Measurements from ENCODE around the gene RPL5.

RPL5 gene

DNA sequence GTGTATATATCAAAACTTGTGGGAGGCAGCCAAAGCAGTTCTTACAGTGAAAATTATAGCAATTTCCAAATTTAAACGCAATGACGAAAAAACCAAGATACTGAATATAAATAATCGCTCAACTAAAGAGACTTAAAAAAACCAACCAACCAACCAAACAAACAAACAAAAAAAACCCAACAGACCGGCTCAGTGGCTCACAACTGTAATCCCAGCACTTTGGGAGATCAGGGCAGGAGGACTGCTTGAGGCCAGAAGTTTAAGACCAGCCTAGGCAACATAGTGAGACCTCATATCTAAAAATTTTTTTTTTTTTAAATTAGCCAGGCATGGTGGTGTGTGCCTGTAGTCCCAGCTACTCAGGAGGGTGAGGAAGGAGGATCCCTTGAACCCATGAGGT lies 23.4 kb downstream of the RPL5 start:
- DNase-seq (ENCODE audit: low read depth, low spot score), result no peak

DNA sequence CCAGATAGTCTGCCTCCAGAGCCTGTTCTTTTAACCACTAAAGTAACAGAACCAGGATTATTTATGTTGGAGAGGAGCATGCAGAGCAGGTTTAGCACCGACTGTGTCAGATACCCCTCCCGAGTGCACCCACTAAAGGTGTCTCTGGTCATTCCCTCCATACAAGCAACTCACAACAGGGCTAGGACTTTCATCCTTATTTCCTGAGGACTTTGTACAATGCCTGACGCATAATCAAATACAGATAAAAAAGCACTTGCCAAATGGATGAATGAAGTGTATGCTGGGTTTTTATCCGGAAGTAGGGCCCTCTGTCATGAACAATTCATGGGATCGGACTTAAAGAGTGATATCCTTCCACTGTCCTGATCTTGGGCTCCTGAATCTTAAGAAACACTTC lies 26.0 kb downstream of the RPL5 start:
- no peak for DNase-seq (ENCODE audit: low read depth, low spot score)

DNA sequence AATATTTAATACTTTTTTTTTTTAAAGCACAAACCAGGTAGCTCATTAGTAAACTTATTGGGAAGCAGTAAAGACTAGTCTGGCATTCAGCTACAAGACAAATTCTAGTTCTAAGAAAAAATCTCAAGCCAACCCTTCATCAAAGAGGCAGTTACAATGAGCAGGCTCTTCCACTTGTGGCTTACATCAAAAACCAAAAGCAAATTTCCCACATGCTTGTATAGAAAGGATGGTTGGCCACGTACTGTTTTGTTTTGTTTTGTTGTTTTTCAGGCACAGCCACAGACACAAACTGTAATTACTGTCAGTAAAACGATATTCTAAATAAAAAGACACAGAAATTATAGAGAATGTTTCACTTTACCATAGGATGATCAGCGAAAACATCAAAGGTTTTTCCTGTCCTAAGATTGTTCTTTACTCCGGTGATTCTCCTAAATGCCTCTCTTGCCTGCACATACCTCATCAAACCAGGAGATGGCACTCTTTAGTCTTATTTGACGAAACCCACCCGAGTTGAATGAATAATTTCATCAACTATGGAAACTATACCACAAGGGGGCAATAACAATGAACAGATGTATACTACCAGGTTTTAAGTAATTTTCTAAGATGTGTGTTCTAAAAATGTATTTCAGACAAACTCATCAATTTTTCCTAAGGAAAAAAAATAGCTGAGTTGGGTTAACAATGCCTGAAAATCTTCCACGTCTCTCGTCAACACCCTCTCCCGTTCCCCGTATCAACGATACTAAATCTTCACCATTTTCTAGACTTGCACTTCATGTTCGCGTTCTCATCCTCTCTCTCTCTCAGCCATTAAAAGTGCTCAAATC lies 26.9 kb downstream of the RPL5 start:
- peak; percentile 21 for DNase-seq (ENCODE audit: low read depth, low spot score)

DNA sequence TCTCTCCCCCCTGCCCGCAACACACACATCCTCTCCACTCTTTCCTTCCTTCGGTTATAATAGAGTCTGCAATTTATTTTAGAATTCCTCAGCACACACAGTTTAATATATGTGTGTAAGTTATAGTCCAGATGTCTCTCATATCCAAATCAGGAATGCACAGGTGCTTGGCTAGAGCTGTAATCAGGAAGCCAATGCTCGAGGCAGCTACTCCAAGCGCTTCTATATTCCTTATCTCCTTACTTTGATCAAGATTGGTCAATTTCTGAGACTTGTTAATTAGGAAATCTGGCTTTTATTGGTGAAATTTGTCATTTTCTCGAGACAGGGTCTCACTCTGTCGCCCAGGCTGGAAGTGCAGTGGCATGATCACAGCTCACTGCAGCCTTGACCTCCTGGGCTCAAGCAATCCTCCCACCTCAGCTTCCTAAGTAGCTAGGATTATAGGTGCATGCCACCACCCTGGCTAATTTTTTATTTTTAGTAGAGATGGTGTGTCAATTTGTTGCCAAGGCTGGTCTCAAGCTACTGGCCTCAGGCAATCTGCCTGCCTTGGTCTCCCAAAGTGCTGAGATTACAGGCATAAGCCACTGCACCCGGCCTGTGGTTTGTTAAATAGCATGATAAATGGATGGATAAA lies 27.7 kb downstream of the RPL5 start:
- no peak for DNase-seq (ENCODE audit: low read depth, low spot score)

DNA sequence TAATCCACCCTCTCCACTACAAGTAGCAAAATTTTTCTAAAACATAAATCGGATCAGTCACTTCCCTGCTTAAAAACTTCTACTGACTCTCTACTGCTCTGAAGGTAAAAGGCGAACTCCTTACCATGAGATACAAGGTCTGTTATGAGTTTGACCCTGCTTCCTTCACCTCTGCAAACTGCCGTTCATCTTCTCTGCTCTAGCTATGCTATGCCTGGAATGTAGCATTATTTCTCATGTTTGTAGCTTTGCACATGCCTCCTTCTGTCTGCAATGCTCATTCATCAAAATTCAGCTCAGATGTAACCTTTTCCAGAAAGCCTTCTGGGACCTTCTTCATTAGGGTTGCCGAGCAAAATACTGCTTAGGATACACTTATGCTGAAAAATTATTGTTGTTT lies 30.8 kb downstream of the RPL5 start:
- no peak for DNase-seq (ENCODE audit: low read depth, low spot score)

DNA sequence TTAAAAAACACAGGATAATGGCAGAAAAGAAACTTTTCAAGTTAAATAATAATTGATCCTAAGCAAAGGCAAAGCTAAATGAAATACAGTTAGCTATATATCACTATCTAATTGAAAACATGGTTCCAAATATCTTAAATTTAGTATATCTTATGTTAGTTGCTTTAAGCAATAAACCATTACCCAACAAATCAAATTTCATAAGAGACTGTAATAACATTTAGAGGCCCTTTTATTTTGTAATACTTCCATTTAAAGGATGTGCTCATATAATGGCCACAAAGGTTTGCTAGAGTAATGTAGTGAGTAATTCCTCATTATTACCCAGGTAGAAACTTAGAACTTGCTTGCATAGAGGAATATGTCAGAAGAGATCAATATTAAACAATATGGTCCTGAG lies 32.3 kb downstream of the RPL5 start:
- no peak for DNase-seq (ENCODE audit: low read depth, low spot score)

DNA sequence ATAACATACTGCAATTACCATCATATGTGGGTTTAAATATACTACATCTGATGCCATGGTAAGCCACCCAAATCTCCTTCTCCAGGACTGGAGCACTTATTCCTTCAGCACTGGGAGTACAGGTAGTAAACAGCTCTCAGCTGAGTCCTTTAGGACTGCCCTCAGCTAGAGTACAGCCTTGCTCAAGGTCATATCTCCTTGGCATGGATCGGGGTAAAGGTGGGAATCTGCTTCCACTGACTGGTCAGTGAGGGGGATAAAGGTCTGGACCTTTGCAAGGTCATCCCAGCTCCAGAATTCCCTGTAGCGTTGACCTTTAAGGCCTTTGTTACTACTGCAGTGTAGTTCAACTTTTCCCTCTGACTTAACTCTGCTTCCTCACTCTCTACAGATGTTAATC lies 38.8 kb downstream of the RPL5 start:
- no peak for DNase-seq (ENCODE audit: low read depth, low spot score)

DNA sequence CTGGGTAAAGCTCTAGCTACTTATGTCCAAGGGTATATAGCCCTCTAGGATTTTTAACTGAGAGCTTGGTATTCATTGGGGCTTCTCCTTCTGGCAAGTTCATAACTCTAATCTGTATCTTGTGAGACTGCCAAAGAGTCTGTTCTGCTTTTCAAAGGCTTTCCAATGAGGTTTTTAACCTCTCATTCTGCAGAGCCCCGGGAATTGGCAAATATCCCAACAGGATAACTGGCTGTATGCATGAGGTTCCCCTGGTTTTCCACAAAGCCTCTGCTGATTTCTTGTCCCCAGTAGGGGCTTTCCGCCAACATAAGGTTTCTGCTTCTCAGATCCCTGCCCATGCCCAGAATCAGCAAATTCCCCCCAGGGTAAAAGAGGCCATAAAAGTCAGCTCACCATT lies 40.9 kb downstream of the RPL5 start:
- no peak for DNase-seq (ENCODE audit: low read depth, low spot score)

DNA sequence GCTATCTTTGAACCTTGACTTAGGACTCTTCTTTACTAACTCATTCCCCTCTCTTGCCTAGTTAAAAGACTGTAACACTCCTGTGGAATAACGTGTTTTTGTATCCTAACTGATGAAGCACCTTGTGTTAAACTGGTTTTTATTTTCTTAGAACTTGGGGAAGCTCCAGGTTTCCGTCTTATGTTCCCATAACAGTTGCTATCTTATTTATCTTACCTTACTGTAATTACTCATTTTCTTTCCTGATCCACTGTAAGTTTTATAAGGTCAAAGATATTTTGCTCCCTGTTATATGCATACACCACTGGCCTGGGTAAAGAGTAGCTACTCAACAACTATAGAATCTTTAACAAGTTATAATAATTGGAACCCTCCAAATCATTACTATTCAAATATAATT lies 43.1 kb downstream of the RPL5 start:
- DNase-seq (ENCODE audit: low read depth, low spot score), result no peak

DNA sequence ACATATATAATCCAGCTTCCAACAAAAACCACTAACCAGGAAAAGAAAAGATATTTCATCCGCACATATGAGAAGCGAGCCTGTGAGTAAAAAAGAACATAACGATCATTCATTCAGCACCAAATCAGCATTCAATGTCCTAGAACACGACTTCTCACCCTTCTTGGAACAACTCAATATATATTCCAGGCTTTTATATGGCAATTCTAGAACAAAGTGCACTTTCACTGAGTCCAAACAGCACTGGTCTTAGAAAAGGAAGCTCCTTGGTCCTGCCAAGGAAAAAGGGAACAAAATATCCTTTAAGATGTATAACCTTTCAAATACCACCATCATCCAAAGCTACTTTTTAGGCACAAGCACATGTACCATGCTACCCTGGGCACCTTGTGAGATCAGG lies 44.5 kb downstream of the RPL5 start:
- no peak for DNase-seq (ENCODE audit: low read depth, low spot score)

DNA sequence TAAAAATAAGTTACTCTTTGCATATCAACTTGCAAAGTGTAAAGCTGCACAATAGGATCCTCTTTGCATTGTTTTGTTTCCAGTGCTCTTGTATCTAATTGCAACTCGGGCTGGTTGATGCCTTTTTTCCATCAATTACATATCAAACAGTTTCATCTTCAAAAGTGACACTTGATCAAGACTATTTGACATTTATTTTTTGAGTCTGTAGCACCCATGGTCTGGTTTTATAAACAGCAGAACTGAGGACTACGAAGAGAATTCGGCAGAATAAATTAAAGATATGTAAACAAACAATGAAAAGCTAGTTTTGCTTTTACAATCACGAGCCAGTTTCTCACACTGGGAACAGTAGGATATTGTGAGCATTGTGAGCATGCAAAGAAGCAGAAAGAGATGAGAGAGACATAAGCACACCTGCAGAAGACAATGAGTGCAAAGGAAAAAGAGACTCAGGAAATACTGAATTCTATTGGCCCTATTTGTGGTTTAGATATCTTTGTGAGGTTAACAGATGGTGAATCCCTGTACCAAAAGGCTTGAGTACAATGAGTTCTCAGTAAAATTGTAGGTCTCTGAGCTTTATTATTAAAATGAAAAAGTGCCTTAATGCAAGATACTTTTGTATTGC lies 45.4 kb downstream of the RPL5 start:
- DNase-seq (ENCODE audit: low read depth, low spot score), result no peak

DNA sequence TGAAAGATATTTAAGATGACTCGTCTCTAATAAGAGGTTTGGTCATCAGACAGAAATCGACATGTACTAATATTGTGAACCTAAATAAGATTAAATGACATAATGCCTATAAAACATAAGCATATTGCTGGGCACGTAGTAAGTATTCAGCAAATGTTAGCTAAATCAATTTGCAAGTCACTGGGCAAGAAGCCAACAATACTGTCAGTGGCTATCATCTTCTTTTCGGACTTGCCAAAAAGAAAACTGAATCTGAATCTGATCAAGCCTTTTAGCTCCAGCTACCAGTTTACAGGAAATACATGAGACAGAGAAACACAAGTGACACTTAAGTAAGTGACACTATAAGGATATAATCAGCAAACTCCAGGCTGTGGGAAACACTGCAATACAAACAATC lies 46.0 kb downstream of the RPL5 start:
- DNase-seq (ENCODE audit: low read depth, low spot score), result no peak

DNA sequence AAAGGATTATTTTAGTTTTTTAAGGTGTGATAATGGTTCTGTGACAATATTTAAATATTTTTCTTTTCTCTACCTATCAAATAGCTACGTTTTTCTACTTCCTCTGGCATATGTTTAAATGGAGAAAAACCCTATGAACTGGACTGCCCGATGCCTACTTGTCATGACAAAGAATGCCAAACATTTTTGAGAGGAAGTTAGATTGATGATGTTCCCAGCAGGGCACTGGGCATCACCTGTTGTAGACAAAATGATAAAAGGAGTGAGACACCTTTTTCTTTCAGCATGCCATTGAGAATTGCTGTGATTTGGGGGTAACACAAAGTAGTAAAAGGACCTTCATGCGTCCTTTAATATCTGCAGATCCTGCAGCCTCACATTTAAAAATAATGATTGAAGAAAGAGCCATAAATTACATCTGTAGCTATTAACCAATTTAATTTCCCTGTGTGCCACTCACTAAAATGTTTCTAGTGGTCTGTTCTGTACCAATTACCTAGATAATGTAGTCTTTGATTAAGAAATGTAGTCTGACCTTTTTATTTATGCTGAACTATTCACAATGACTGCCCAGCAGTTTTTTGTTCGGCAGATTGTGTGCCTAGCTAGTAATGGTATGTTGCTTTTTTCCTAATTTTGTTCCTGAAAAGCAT lies 47.6 kb downstream of the RPL5 start:
- no peak for DNase-seq (ENCODE audit: low read depth, low spot score)

DNA sequence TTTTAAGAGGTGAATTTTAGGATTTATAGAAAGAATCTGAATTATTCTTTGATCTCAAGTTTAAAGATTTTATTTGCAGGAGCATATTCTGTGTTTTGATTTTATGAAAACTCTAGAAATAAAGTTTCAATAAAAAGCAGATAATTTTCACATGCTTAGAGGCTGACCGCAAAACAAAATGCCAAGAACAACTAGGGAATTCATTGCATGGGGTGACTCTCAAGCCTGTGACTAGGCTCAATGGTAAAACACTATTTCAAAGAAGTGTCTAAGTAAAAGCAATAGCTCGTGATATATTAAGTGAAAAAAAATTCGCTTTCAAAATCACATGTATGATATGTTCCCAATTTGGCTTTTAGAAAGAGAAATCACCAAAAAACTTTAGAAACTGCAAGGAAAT lies 49.6 kb downstream of the RPL5 start:
- no peak for DNase-seq (ENCODE audit: low read depth, low spot score)

DNA sequence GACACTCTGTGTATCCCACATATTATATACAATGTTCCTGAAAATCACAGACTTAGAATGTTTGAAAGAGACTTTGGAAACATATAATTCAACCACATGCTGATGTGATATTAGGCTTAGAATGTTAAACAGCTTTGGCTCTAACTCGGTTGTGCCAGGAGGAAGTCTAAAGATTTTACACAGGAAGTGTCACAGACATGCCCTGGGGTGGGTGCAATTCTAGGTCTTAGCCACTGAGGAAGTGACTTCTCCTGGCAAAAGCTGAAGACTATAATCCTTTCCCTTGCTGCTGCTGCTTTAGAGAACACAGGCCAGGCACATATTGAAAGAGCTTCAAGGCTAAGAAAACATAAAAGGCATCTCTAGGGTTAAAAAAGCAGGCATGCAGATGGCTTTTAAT lies 51.0 kb downstream of the RPL5 start:
- no peak for DNase-seq (ENCODE audit: low read depth, low spot score)

DNA sequence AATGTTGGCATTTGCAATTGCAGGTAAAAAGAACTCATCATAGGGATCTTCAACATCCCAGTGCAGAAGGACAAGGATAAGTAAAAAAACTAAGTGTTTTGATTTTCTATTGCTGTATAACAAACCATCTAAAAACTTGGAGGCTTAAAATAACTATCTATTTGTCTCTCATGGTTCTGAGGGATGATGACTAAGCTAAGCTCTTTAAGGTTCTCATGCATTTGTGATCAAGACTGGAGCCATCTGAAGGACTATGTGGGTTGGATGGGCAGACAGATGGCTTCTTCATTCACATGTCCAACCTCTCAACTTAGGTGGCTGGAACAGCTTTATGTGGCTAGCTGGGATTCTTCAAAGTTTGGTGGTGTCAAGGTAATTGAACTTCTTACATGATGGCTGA lies 51.5 kb downstream of the RPL5 start:
- DNase-seq (ENCODE audit: low read depth, low spot score), result no peak

DNA sequence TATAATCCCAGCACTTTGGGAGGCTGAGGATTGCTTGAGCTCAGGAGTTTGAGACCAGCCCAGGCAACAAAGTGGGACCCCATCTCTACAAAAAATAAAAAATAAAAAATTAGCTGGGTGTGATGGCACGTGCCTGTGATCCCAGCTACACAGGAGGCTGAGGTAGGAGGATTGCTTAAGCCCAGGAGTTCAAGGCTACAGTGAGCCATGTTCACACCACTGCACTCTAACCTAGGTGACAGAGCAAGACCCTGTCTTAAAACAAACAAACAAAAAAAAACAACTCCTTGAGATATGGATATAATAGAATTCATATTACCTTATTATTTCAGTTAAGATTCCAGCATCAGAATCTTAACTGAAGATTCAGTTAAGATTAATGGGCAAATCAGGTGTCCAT lies 52.4 kb downstream of the RPL5 start:
- no peak for DNase-seq (ENCODE audit: low read depth, low spot score)

DNA sequence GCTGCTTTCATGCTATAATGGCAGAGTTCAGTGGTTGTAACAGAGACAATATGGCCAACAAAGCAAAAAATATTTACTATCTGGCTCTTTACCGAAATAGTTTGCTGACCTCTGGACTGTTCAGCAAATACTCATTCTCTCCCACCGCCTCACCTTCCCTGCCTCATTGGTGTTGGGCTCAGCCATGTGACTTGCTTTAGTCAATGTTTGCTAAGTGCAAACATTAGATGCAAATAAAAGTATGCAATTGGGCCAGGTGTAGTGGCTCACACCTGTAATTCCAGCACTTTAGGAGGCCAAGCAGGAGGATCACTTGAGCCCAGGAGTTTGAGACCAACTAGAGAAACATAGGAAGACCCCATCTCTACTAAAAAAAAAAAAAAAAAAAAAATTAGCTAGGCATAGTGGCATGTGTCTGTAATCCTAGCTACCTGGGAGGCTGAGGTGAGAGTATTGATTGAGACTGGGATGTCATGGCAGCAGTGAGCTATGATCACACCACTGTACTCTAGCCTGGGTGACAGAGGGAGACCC lies 55.1 kb downstream of the RPL5 start:
- no peak for DNase-seq (ENCODE audit: low read depth, low spot score)

DNA sequence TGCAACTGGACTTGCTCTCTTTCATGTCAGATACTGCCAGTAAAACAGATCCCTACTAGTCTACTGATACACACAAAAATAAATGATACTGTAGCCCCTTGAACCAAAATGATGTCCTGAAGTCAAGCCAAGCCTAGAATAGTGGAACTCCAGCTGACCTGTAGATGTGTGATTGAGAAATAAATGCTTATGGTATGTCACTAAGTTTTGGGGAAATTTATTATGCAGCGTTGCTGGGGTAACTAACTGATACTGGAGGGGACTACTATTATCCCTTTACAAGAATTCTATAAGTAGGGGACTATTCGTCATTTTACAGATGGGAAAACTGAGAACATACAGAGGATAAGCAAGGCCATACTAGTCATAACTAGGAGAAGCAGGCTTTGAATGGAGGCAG lies 55.6 kb downstream of the RPL5 start:
- DNase-seq (ENCODE audit: low read depth, low spot score), result no peak
